ENCODE data around the gene MTMR11. TPM values are rescaled to one million over a fixed set of nuclear protein-coding genes. Genes with fewer than 3 reads are reported as not detected.
A peak's percentile ranks its signal among the peaks of the same experiment; 100 is the strongest.
"Not testable (repeated sequence)": the region's sequence is repeated elsewhere in the genome, so short reads cannot be mapped to it uniquely, and the experiment has no call there.

MTMR11 gene
- polyA plus RNA-seq, 3 donors from 2014 or later: 0.17 to 4.8 (median 1.7) TPM

DNA sequence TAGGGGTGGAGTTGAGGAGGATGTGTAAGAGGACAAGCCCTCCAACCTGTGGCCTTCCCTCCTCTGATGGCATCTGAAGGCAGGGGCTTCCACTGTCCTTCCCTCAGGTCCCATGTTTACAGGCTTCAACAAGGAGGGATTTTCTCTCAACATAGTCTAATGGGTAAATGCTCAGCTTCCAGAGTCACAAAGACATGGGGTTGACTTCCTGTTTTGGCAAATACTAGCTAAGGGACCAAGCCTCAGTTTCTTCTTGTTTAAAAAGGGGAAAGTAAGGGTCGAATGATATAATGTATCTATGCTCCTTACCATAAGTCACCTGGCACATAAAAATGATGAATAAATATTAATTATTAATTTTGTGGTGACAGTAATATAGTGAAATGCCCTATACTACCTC is 22.1 kb downstream of the MTMR11 start:
- no peak for DNase-seq
- peaks cover 12 to 14% of the 10 kb centered on the region in 2 donors for H3K4me1 Mint-ChIP-seq
- H3K4me3 Mint-ChIP-seq: no peak overlapping the region
- H3K36me3 Mint-ChIP-seq: no peaks in the 10 kb centered on the region
- no peaks in the 10 kb centered on the region for H3K9me3 Mint-ChIP-seq
- H3K27me3 Mint-ChIP-seq (ENCODE audit: low read depth in 3 of 3): peaks cover 12 to 26% (median 16%) of the 10 kb centered on the region in 3 donors
- no peak overlapping the region for H3K27ac Mint-ChIP-seq

DNA sequence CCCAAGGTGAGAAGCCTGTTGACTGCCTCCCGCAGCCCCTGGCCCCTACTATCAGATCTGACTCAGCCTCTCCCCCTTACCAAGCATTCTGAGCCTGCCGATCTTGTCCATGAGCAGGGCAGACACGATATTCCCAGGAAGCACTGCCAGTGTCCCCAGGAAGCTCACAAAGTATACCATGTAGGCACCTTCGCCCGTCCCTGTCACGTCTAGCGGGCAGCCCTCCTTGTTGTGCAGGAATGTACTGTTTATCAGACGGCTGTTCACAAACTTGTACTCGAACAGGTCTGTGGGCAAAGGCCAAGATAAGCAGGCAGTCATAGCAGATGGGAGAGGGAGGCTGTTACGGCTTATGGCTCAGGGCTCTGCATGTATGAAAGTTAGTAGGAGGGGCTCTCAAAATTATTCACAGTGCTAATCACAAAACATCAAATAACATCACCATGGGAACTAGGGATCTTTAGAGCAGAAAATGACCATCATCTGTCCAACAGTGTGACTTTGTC is 30.1 kb downstream of the MTMR11 start:
- no peak overlapping the region for H3K4me3 Mint-ChIP-seq
- H3K9me3 Mint-ChIP-seq: no peaks in the 10 kb centered on the region
- no peaks in the 10 kb centered on the region for H3K4me1 Mint-ChIP-seq
- H3K27me3 Mint-ChIP-seq (ENCODE audit: low read depth in 3 of 3): peaks cover 4 to 8% (median 5%) of the 10 kb centered on the region in 3 donors
- H3K36me3 Mint-ChIP-seq: peaks cover 0 to 4% (median 3%) of the 10 kb centered on the region in 3 donors
- no peak overlapping the region for H3K27ac Mint-ChIP-seq
- no peak for DNase-seq

DNA sequence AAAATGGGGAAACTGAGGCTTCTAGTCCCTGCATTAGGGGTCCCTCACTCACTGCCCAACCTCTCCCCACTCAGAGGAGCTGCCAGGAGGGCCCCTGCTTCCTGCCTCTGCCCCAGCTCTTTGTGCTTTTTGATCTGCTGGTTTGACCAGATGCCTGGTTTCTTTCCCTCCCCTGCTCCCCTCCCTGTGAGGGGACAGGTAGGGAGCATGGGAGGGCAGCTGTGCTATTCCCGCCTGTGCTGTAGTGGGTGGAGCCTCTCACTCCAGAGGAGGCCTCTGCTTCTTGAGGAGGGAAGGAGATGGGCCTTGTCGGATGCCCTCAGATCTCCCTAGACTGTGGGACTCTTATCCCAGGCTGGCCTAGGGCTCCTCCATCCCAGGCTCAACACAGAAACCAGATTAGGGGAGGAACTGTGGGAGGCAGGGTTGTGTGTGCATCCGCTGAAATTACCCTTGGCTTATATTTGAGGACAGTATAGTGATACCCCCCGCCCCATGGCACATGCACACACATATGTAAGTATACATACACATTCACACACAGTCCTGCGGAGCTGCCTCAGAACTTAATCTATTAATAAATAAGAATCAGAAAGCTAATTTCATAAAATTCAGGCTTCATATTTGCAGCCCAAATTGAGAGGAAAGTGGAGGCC is 32.7 kb downstream of the MTMR11 start:
- Mint-ChIP-seq H3K9me3 (no peaks in the 10 kb centered on the region), H3K27me3 (ENCODE audit: low read depth in 3 of 3) (peaks cover 2 to 3% (median 2%) of the 10 kb centered on the region in 3 donors), H3K4me3 (no peak overlapping the region), H3K27ac (no peak overlapping the region), H3K36me3 (peaks cover 0 to 4% (median 3%) of the 10 kb centered on the region in 3 donors), H3K4me1 (peaks cover 18 to 22% of the 10 kb centered on the region in 2 donors)
- no peak for DNase-seq

DNA sequence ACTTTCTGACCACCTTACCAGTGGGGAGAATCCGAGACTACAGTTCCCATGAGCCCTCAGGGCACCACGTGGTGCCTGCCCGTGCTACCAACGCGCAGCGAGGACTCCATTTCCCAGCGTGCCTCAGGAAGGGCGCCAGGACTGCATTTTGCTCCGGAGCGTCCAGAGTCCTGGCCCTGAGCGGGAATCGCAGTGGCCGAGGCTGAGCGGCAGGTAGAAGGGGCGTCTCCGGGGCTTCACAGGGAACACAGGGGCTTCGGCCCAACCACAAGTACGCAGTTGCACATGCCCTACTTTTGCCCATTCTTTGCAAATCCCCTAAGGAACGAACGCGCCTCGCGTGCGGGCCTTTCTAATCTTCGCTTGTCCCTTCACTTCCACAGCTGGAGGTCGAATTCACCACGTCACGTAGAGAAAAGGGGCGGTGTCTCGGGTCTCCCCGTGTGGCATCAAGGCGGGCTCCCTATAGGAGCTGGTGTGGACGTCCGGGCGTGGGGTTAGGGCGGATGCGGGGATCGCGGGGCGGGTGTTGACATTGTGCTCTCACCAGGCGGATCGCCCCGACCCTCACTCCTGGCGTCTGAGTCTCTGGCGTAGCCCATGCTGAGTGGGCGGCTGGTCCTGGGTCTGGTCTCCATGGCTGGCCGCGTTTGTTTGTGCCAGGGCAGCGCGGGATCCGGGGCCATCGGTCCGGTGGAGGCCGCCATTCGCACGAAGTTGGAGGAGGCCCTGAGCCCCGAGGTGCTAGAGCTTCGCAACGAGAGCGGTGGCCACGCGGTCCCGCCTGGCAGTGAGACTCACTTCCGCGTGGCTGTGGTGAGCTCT is 37.0 kb downstream of the MTMR11 start, which contains the start of gene BOLA1:
Gene BOLA1, plus strand, starts transcription at position 109 of the 825 bp plus-strand sequence. Its CDS starts 492 bp downstream, at position 601.
- peak within 1 kb of the TSS; percentile 80 to 97 (median 96) for H3K27ac Mint-ChIP-seq
- peak within 1 kb of the TSS; percentile 91 to 98 (median 95) for H3K4me3 Mint-ChIP-seq
- H3K36me3 Mint-ChIP-seq: peaks cover 0 to 4% (median 3%) of the 10 kb centered on the region in 3 donors
- H3K27me3 Mint-ChIP-seq (ENCODE audit: low read depth in 3 of 3): peaks cover 0 to 2% (median 0%) of the 10 kb centered on the region in 3 donors
- H3K4me1 Mint-ChIP-seq: peaks cover 18 to 22% of the 10 kb centered on the region in 2 donors
- H3K9me3 Mint-ChIP-seq: no peaks in the 10 kb centered on the region
- DNase-seq: peak; percentile 78 to 79 (median 78)

DNA sequence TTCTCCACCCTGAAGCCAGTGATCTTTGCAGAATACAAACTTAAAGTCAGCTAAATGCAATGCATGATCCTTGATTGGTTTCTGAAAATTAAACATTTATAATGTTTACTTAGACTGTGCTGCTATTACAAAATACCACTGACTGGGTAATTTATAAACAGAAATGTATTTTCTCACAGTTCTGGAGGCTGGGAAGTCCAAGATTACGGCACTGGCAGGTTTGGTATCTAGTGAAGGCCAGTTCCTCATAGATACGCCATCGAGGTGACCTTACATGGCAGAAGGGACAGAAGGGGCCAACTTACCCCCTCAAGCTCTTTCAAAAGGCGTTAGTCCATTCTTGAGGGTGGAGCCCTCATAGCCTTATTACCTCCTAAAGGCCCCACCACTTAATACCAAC is 40.1 kb downstream of the MTMR11 start:
- Mint-ChIP-seq H3K4me1 (peaks cover 18 to 22% of the 10 kb centered on the region in 2 donors), H3K27ac (no peak overlapping the region), H3K4me3 (no peak overlapping the region), H3K9me3 (no peaks in the 10 kb centered on the region), H3K27me3 (ENCODE audit: low read depth in 3 of 3) (peaks cover 0 to 4% (median 0%) of the 10 kb centered on the region in 3 donors), H3K36me3 (no peaks in the 10 kb centered on the region)
- no peak for DNase-seq

DNA sequence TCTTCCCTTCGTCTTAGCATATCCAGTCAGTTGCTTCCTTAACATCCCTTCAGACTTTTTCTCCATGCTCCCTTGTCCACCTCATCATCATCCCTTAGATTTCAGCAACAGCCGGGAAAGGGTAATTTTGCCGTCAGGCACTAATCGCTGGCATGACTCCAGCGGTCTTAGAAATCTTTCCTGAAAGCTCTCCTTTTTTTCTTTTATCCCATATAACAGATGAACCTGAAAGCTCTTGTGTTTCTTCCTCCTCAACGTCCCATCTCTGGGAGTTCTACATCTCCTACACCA is 47.7 kb downstream of the MTMR11 start:
- Mint-ChIP-seq H3K27ac (no peak overlapping the region), H3K27me3 (ENCODE audit: low read depth in 3 of 3) (peaks cover 0 to 2% (median 2%) of the 10 kb centered on the region in 3 donors), H3K4me3 (no peak overlapping the region), H3K4me1 (peaks cover 0 to 4% of the 10 kb centered on the region in 2 donors), H3K36me3 (no peaks in the 10 kb centered on the region), H3K9me3 (no peaks in the 10 kb centered on the region)
- peak in 1 of 3 donors; percentile 5 for DNase-seq

DNA sequence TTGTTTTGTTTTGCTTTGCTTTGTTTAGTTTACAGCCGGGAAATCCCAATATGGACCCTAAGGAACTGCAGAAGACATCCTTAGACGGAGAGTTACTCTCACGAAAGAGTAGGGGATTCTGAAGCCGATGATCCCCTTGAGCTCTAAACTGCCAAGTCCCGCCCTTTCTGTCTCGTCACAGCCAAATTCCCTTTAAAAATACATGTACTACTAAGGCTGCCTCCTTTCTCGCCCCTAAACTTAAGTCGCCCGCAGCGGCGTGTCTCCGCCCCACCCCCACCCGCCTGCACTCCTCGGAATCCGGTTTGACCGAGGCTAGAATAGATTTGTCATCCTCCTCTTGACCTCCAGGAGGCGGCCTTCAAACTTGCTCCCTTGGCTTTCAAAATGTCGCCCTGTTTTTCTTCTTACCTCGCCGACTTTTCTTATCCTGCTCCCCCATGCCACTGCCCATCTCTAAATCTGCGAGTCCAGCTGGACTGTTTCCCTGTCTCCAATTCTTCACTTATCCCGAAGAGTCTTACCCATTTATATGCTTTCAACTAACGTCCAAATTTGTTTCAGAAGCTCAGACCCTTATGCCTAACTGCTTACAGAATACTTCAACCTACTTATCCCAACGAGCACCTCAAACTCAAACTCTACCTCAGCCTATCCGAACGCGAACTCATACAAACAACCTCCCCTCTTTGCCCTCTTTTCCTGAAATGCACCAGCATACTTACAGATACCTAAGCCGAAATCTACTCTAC is 48.3 kb downstream of the MTMR11 start:
- peak in 2 of 3 donors; percentile 78 to 79 for DNase-seq
- Mint-ChIP-seq H3K27me3 (ENCODE audit: low read depth in 3 of 3) (peaks cover 0 to 2% (median 2%) of the 10 kb centered on the region in 3 donors), H3K4me3 (no peak overlapping the region), H3K27ac (no peak overlapping the region), H3K9me3 (no peaks in the 10 kb centered on the region), H3K4me1 (peaks cover 0 to 4% of the 10 kb centered on the region in 2 donors), H3K36me3 (no peaks in the 10 kb centered on the region)

DNA sequence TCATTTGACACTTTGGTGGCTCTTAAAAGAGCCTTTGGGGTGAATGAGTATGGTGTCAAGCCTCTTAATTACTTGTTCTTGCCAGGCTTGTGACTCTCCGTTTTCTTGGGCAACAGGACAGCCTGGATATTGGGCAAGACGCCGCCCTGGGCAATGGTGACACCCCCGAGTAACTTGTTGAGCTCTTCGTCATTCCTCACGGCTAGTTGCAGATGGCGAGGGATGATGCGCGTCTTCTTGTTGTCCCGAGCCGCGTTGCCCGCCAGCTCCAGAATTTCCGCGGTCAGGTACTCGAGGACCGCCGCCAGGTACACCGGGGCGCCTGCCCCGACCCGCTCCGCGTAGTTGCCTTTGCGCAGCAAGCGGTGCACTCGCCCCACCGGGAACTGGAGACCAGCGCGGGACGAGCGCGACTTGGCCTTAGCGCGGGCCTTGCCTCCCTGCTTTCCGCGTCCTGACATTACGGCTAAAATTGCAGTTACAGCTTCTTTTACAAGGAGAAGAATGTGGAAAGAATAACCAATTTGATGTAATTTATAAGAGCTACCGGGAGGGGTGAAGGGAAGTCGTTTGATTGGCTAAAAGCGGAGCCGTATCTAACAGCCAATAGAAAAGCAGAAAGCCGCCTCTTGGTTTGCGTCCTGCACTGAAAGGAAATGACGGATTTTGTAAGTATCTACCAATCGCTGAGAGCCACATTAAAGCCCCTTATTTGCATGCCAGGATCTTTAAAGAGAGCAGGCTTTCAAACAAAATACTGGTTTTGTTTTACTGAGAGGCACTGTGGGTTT is 49.0 kb downstream of the MTMR11 start:
- peaks cover 0 to 4% of the 10 kb centered on the region in 2 donors for H3K4me1 Mint-ChIP-seq
- no peaks in the 10 kb centered on the region for H3K9me3 Mint-ChIP-seq
- DNase-seq: peak; percentile 91 to 94 (median 93)
- H3K27me3 Mint-ChIP-seq (ENCODE audit: low read depth in 3 of 3): peaks cover 0 to 2% (median 2%) of the 10 kb centered on the region in 3 donors
- H3K36me3 Mint-ChIP-seq: no peaks in the 10 kb centered on the region
- no peak overlapping the region for H3K27ac Mint-ChIP-seq
- H3K4me3 Mint-ChIP-seq: no peak overlapping the region

DNA sequence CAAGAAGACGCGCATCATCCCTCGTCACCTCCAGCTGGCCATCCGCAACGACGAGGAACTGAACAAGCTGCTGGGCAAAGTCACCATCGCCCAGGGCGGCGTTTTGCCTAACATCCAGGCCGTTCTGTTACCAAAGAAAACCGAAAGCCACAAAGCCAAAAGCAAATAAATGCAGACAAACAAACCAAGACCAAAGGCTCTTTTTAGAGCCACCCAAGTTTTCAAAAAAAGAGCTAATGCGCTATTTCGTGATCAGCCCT is 49.6 kb downstream of the MTMR11 start:
- not testable (repeated sequence) for H3K36me3 Mint-ChIP-seq; H3K4me3 Mint-ChIP-seq; H3K9me3 Mint-ChIP-seq; H3K27me3 Mint-ChIP-seq (ENCODE audit: low read depth in 3 of 3); H3K27ac Mint-ChIP-seq; H3K4me1 Mint-ChIP-seq; DNase-seq

DNA sequence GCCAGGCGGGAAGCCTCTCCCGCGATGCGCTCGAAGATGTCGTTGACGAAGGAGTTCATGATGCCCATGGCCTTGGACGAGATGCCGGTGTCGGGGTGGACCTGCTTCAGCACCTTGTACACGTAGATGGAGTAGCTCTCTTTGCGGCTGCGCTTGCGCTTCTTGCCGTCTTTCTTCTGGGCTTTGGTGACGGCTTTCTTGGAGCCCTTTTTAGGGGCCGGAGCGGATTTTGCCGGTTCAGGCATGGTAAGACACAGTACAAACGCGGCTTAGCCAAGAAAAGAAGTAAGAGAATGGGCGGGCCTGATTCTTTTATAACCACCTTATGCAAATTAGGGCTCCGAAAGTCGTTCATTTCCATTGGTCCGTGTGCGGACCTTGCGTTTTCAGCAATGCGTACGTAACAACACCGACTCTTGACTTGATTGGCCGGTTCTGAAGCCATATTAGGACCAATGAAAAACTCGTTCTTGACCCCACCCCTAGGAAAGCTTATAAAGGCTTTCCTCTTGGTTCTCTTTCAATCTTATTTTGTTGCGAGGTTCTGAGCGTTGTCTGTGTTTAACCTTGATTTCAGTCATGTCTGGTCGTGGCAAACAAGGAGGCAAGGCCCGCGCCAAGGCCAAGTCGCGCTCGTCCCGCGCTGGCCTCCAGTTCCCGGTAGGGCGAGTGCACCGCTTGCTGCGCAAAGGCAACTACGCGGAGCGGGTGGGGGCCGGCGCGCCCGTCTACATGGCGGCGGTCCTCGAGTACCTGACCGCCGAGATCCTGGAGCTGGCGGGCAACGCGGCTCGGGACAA is 50.1 kb downstream of the MTMR11 start:
- H3K27me3 Mint-ChIP-seq (ENCODE audit: low read depth in 3 of 3): peaks cover 0 to 2% (median 0%) of the 10 kb centered on the region in 3 donors
- no peaks in the 10 kb centered on the region for H3K36me3 Mint-ChIP-seq
- no peak overlapping the region for H3K27ac Mint-ChIP-seq
- peak; percentile 92 to 96 (median 93) for DNase-seq
- no peaks in the 10 kb centered on the region for H3K9me3 Mint-ChIP-seq
- H3K4me1 Mint-ChIP-seq: peaks cover 0 to 4% of the 10 kb centered on the region in 2 donors
- no peak overlapping the region for H3K4me3 Mint-ChIP-seq

DNA sequence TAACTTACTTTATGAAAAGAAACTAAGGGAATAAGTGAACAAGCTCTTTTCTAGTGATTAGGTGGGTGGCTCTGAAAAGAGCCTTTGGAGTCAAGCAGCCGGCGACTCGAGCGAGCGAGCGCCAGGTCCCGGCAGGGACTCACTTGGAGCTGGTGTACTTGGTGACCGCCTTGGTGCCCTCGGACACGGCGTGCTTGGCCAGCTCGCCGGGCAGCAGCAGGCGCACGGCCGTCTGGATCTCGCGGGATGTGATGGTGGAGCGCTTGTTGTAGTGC is 50.6 kb downstream of the MTMR11 start:
- H3K27me3 Mint-ChIP-seq (ENCODE audit: low read depth in 3 of 3); DNase-seq; H3K4me1 Mint-ChIP-seq; H3K9me3 Mint-ChIP-seq; H3K4me3 Mint-ChIP-seq; H3K36me3 Mint-ChIP-seq; H3K27ac Mint-ChIP-seq: not testable (repeated sequence)

DNA sequence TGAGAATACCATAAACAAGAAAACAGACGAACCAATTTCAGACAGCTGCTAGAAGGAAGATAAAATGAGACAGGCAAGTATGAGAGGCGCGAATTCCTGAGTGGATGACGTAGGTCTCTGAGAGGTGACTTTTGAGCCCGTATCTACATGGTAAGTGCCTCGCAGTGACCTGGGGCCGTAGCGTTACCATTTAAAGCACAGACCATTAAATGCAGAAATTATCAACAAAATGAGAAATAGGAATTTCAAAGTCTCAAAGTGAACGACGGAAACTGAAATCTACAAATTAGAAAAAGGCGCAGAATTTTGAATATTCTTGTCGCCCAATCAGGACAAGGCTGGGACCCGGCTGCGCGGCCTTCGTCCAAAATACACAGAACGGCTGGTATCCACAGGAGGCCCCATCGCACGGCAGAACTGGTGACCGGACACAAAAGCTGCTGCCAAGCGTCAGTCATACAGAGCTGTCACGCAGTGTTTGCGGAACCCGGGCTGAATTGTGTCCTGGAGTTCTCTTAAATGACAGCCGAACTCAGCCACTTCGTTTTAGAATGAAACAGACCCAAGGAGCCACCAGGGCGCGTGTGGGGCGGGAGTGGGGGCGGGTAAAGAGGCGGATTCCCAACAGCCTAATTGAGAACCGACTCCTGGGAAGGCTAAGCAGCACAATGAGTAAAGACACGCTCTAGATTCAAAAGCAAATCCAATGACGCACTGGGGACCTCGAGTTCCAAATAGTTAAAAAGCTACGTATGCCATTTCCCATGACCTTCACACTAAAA is 51.1 kb downstream of the MTMR11 start:
- peaks cover 0 to 2% (median 0%) of the 10 kb centered on the region in 3 donors for H3K27me3 Mint-ChIP-seq (ENCODE audit: low read depth in 3 of 3)
- H3K27ac Mint-ChIP-seq: no peak overlapping the region
- no peak overlapping the region for H3K4me3 Mint-ChIP-seq
- peak; percentile 63 to 68 (median 67) for DNase-seq
- no peaks in the 10 kb centered on the region for H3K9me3 Mint-ChIP-seq
- peaks cover 0 to 4% of the 10 kb centered on the region in 2 donors for H3K4me1 Mint-ChIP-seq
- H3K36me3 Mint-ChIP-seq: no peaks in the 10 kb centered on the region
